HG02571 (cell line): ENCODE measurements around the gene SLC17A7.
"Not testable (repeated sequence)": the region's sequence is repeated elsewhere in the genome, so short reads cannot be mapped to it uniquely, and the experiment has no call there.

Experiments used
- ATAC-seq: cut with Tn5 transposase; IDR thresholded peaks from one replicate; pipeline ENCODE4 v1.9.1; 2021; ENCODE audit warnings: mild to moderate bottlenecking, moderate library complexity; ENCODE audit not compliant: unreplicated experiment

The SLC17A7 gene

GRCh38 chr19:49470615-49470978 lies 29.3 kb upstream of the SLC17A7 start:
- ATAC-seq: no peak

- ATAC-seq: peak; percentile 41
Observed at GRCh38 chr19:49469828-49470614, 28.7 kb upstream of the SLC17A7 start.

GRCh38 chr19:49468746-49469447 lies 27.6 kb upstream of the SLC17A7 start:
- no peak for ATAC-seq

GRCh38 chr19:49468199-49468598 lies 26.9 kb upstream of the SLC17A7 start:
- no peak for ATAC-seq

- ATAC-seq: no peak
Observed at GRCh38 chr19:49465371-49465770, 24.0 kb upstream of the SLC17A7 start.

- ATAC-seq: no peak
Observed at GRCh38 chr19:49463960-49464740, 22.8 kb upstream of the SLC17A7 start.

- no peak for ATAC-seq
Observed at GRCh38 chr19:49462492-49462891, 21.2 kb upstream of the SLC17A7 start.

- no peak for ATAC-seq
Observed at GRCh38 chr19:49461656-49462055, 20.3 kb upstream of the SLC17A7 start.

GRCh38 chr19:49461130-49461529 lies 19.8 kb upstream of the SLC17A7 start:
- ATAC-seq: not testable (repeated sequence)

- no peak for ATAC-seq
Observed at GRCh38 chr19:49459388-49459787, 18.1 kb upstream of the SLC17A7 start.

- no peak for ATAC-seq
Observed at GRCh38 chr19:49458567-49458903, 17.2 kb upstream of the SLC17A7 start.

GRCh38 chr19:49456326-49456725 lies 15.0 kb upstream of the SLC17A7 start:
- ATAC-seq: no peak

GRCh38 chr19:49455773-49456172 lies 14.4 kb upstream of the SLC17A7 start:
- ATAC-seq: no peak

GRCh38 chr19:49453757-49454240 lies 12.5 kb upstream of the SLC17A7 start:
- no peak for ATAC-seq

- peak; percentile 77 for ATAC-seq
Observed at GRCh38 chr19:49453013-49453756, 11.9 kb upstream of the SLC17A7 start, which contains the start of gene ALDH16A1. Gene ALDH16A1, plus strand, starts transcription at chr19:49453225. Its CDS starts 107 bp downstream, at chr19:49453332.

- peak; percentile 55 for ATAC-seq
Observed at GRCh38 chr19:49451430-49452181, 10.3 kb upstream of the SLC17A7 start, which contains the start of gene PIH1D1. Gene PIH1D1, minus strand, starts transcription at chr19:49451814. Its CDS starts 240 bp downstream, at chr19:49451574.

- ATAC-seq: no peak
Observed at GRCh38 chr19:49450405-49450804, 9.1 kb upstream of the SLC17A7 start.

- no peak for ATAC-seq
Observed at GRCh38 chr19:49448432-49448786, 7.1 kb upstream of the SLC17A7 start.

GRCh38 chr19:49447485-49448431 lies 6.4 kb upstream of the SLC17A7 start:
- ATAC-seq: no peak
